Mesenchymal stem cell (in vitro differentiated cells and primary cell): ENCODE results near the gene NUTM2G.
"Not testable (repeated sequence)": the region's sequence is repeated elsewhere in the genome, so short reads cannot be mapped to it uniquely, and the experiment has no call there.

Source experiments
- DNase-seq: peaks from one replicate; pipeline ENCODE4 v3.0.0-alpha.2; 2013
- H2AFZ ChIP-seq: one replicate; pipeline ENCODE4 v1.6.1; 2013; ENCODE audit warnings: low read depth, mild to moderate bottlenecking, control low read depth, inconsistent platforms, low read length, moderate library complexity
- H2AK5ac ChIP-seq: 2 replicates; pipeline ENCODE4 v1.6.1; 2013; ENCODE audit warnings: low read length, moderate library complexity, mild to moderate bottlenecking, inconsistent platforms; ENCODE audit not compliant: severe bottlenecking
- H2BK120ac ChIP-seq: one replicate; pipeline ENCODE4 v1.6.1; 2013; ENCODE audit warnings: low read depth, mild to moderate bottlenecking, inconsistent platforms, low read length, moderate library complexity
- H2BK12ac ChIP-seq, 2 experiments: one replicate each; pipeline ENCODE4 v1.6.1; 2013; ENCODE audit warnings: inconsistent platforms in 2 of 2, low read length in 2 of 2, mild to moderate bottlenecking in 2 of 2, moderate library complexity in 2 of 2, control low read depth in 1 of 2
- H2BK15ac ChIP-seq: one replicate; pipeline ENCODE4 v1.6.1; 2013; ENCODE audit warnings: mild to moderate bottlenecking, low read depth, inconsistent platforms; ENCODE audit not compliant: poor library complexity, severe bottlenecking
- H2BK5ac ChIP-seq: 2 replicates; pipeline ENCODE4 v1.6.1; 2013; ENCODE audit warnings: low read depth, mild to moderate bottlenecking, low read length, control low read depth, inconsistent platforms; ENCODE audit not compliant: poor library complexity, severe bottlenecking
- H3K14ac ChIP-seq, 2 experiments: one replicate each; pipeline ENCODE4 v1.6.1; 2013; ENCODE audit warnings: inconsistent platforms in 2 of 2, low read length in 2 of 2, control low read depth in 1 of 2, mild to moderate bottlenecking in 1 of 2, moderate library complexity in 1 of 2
- H3K18ac ChIP-seq, 2 experiments: one replicate each; pipeline ENCODE4 v1.6.1; 2013; ENCODE audit warnings: inconsistent platforms in 2 of 2, low read length in 2 of 2, control low read depth in 1 of 2, low read depth in 1 of 2, mild to moderate bottlenecking in 1 of 2
- H3K23ac ChIP-seq, 2 experiments: one replicate each; pipeline ENCODE4 v1.6.1; 2013; ENCODE audit warnings: inconsistent platforms in 2 of 2, low read length in 2 of 2, mild to moderate bottlenecking in 2 of 2, moderate library complexity in 2 of 2, control low read depth in 1 of 2
- H3K27ac ChIP-seq: 2 replicates; pipeline ENCODE4 v1.5.1; 2013; ENCODE audit warnings: mild to moderate bottlenecking, moderate library complexity, low read length, control low read depth, inconsistent platforms; ENCODE audit not compliant: poor library complexity, severe bottlenecking
- H3K27me3 ChIP-seq, 2 experiments: 2 replicates each; pipeline versions ENCODE4 v1.6.1 to v1.7.0; 2013; ENCODE audit warnings: low read length in 2 of 2, mild to moderate bottlenecking in 2 of 2, moderate library complexity in 2 of 2, control low read depth in 1 of 2, inconsistent platforms in 1 of 2; ENCODE audit not compliant: control insufficient read depth in 1 of 2, insufficient read depth in 1 of 2
- H3K36me3 ChIP-seq, 2 experiments: 2 replicates each; pipeline versions ENCODE4 v1.6.1 to v1.7.0; 2013; ENCODE audit warnings: low read length in 2 of 2, control low read depth in 1 of 2, inconsistent platforms in 1 of 2, low read depth in 1 of 2, mild to moderate bottlenecking in 1 of 2; ENCODE audit not compliant: insufficient read depth in 2 of 2, control insufficient read depth in 1 of 2
- H3K4ac ChIP-seq, 2 experiments: one replicate each; pipeline ENCODE4 v1.6.1; 2013; ENCODE audit warnings: inconsistent platforms in 2 of 2, low read length in 2 of 2, mild to moderate bottlenecking in 2 of 2, moderate library complexity in 2 of 2, control low read depth in 1 of 2, low read depth in 1 of 2
- H3K4me1 ChIP-seq: 2 replicates; pipeline ENCODE4 v1.6.1; 2013; ENCODE audit warnings: low read depth, low read length, control low read depth; ENCODE audit not compliant: control insufficient read depth, insufficient read depth
- H3K4me2 ChIP-seq: 2 replicates; pipeline ENCODE4 v1.6.1; 2013; ENCODE audit warnings: low read length, mild to moderate bottlenecking, inconsistent platforms; ENCODE audit not compliant: poor library complexity, severe bottlenecking
- H3K4me3 ChIP-seq, 2 experiments: 2 replicates each; pipeline versions ENCODE4 v1.5.1 to v1.7.0; 2013; ENCODE audit warnings: low read length in 2 of 2, mild to moderate bottlenecking in 2 of 2, control low read depth in 1 of 2, low read depth in 1 of 2; ENCODE audit not compliant: insufficient read depth in 1 of 2
- H3K79me1 ChIP-seq: replicated peaks from 2 replicates; pipeline ENCODE4 v1.6.1; 2013; ENCODE audit warnings: mild to moderate bottlenecking, control low read depth, low read length, inconsistent platforms; ENCODE audit not compliant: poor library complexity, severe bottlenecking
- H3K9ac ChIP-seq: 2 replicates; pipeline ENCODE4 v1.7.0; 2013; ENCODE audit warnings: mild to moderate bottlenecking, low read length, moderate library complexity
- H3K9me3 ChIP-seq: 2 replicates; pipeline ENCODE4 v1.7.0; 2013; ENCODE audit warnings: mild to moderate bottlenecking, low read length; ENCODE audit not compliant: control insufficient read depth
- H4K8ac ChIP-seq: one replicate; pipeline ENCODE4 v1.6.1; 2013; ENCODE audit warnings: inconsistent platforms, mild to moderate bottlenecking, low read length, moderate library complexity
- H4K91ac ChIP-seq: one replicate; pipeline ENCODE4 v1.6.1; 2013; ENCODE audit warnings: mild to moderate bottlenecking, low read length, inconsistent platforms
- WGBS: methylation state at CpG from one replicate; pipeline ENCODE4 v1.1.7; 2013; ENCODE audit warnings: mixed read lengths; 5-methylcytosine and 5-hydroxymethylcytosine counted together

Gene NUTM2G

GRCh38 chr9:96940982-96941381, 12.3 kb downstream of the NUTM2G start:
- not testable (repeated sequence) for H3K4me1 ChIP-seq, H3K18ac ChIP-seq, H3K27ac ChIP-seq, H3K27me3 ChIP-seq, H3K23ac ChIP-seq, H3K79me1 ChIP-seq, H3K9me3 ChIP-seq, H2AFZ ChIP-seq, H2BK5ac ChIP-seq, H4K91ac ChIP-seq, H3K4ac ChIP-seq, H2BK15ac ChIP-seq, H2BK120ac ChIP-seq, H2AK5ac ChIP-seq, H3K14ac ChIP-seq, H3K4me2 ChIP-seq, H3K9ac ChIP-seq, H2BK12ac ChIP-seq, H3K4me3 ChIP-seq, H3K36me3 ChIP-seq, DNase-seq, H4K8ac ChIP-seq
- no CpG with 5 or more reads among the region's 7 CpGs for WGBS

- not testable (repeated sequence) for H2AK5ac ChIP-seq, H3K36me3 ChIP-seq, H4K8ac ChIP-seq, H3K4ac ChIP-seq, H2BK12ac ChIP-seq, H2BK5ac ChIP-seq, H3K9ac ChIP-seq, H3K4me3 ChIP-seq, H3K4me1 ChIP-seq, H2BK120ac ChIP-seq, DNase-seq, H3K23ac ChIP-seq, H3K27me3 ChIP-seq, H3K9me3 ChIP-seq, H3K79me1 ChIP-seq, H4K91ac ChIP-seq, H3K18ac ChIP-seq, H2AFZ ChIP-seq, H3K4me2 ChIP-seq, H3K27ac ChIP-seq, H3K14ac ChIP-seq, H2BK15ac ChIP-seq
- no CpG with 5 or more reads among the region's 8 CpGs for WGBS
These were observed 13.0 kb downstream of the NUTM2G start for GRCh38 chr9:96941628-96942027.

GRCh38 chr9:96942181-96942580, 13.5 kb downstream of the NUTM2G start:
- H2AK5ac ChIP-seq, H3K9me3 ChIP-seq, H4K91ac ChIP-seq, H3K27me3 ChIP-seq, H3K4ac ChIP-seq, H3K79me1 ChIP-seq, H3K36me3 ChIP-seq, H2BK12ac ChIP-seq, H3K27ac ChIP-seq, H3K9ac ChIP-seq, H2BK120ac ChIP-seq, H2BK15ac ChIP-seq, H4K8ac ChIP-seq, H3K18ac ChIP-seq, H2AFZ ChIP-seq, H2BK5ac ChIP-seq, H3K14ac ChIP-seq, DNase-seq, H3K4me1 ChIP-seq, H3K23ac ChIP-seq, H3K4me3 ChIP-seq, H3K4me2 ChIP-seq: not testable (repeated sequence)
- no CpG with 5 or more reads among the region's 4 CpGs for WGBS

GRCh38 chr9:96949346-96949745, 20.7 kb downstream of the NUTM2G start:
- H3K4me3 ChIP-seq, H3K9me3 ChIP-seq, H3K14ac ChIP-seq, H2BK15ac ChIP-seq, H2AK5ac ChIP-seq, H2BK12ac ChIP-seq, H3K4me2 ChIP-seq, H3K4me1 ChIP-seq, DNase-seq, H3K27ac ChIP-seq, H2BK5ac ChIP-seq, H2AFZ ChIP-seq, H3K23ac ChIP-seq, H3K18ac ChIP-seq, H4K91ac ChIP-seq, H3K9ac ChIP-seq, H3K27me3 ChIP-seq, H4K8ac ChIP-seq, H2BK120ac ChIP-seq, H3K4ac ChIP-seq, H3K79me1 ChIP-seq: not testable (repeated sequence)
- WGBS = no CpG with 5 or more reads among the region's 1 CpG
- H3K36me3 ChIP-seq = peaks cover 0 to 14% of the 10 kb centered on the region in 2 experiments
